OCI-LY7 (cell line): ENCODE results near the gene HS3ST5.

Experiments
- CTCF ChIP-seq: fragments of 200-600 bp; sonication (generic); conservative IDR thresholded peaks from 2 replicates; pipeline ENCODE4 v1.5.1; 2014; ENCODE audit warnings: mild to moderate bottlenecking, antibody characterized with exemption, low read length, moderate library complexity, mixed read lengths
- EZH2phosphoT487 ChIP-seq: fragments of 200-600 bp; sonication (generic); IDR thresholded peaks from 2 replicates; pipeline ENCODE4 v1.6.1; 2018; ENCODE audit warnings: low read depth, borderline replicate concordance, mild to moderate bottlenecking, mixed run types, antibody characterized with exemption, low read length, moderate library complexity, mixed read lengths

- TF ChIP-seq CTCF (no peak), EZH2phosphoT487 (no peak)
Measured at GRCh38 chr6:114063956-114064355, 278.9 kb downstream of the HS3ST5 start.
